ENCODE results near the gene ZNF710. TPM values are rescaled to one million over a fixed set of nuclear protein-coding genes. Genes with fewer than 3 reads are reported as not detected.
A peak's percentile ranks its signal among the peaks of the same experiment; 100 is the strongest.
"Not testable (repeated sequence)": the region's sequence is repeated elsewhere in the genome, so short reads cannot be mapped to it uniquely, and the experiment has no call there.

ZNF710 gene
- polyA plus RNA-seq, 3 donors: 14.2 to 22.6 (median 18.8) TPM

- DNase-seq (ENCODE audit: extremely low read depth in 1 of 11, low read depth in 9 of 11, low spot score in 4 of 11): no peak
Measured at GRCh38 chr15:90106522-90107117, 105.5 kb downstream of the ZNF710 start.

GRCh38 chr15:90108038-90108437 lies 106.9 kb downstream of the ZNF710 start:
- DNase-seq (ENCODE audit: extremely low read depth in 1 of 11, low read depth in 9 of 11, low spot score in 4 of 11): not testable (repeated sequence)

- not testable (repeated sequence) for DNase-seq (ENCODE audit: extremely low read depth in 1 of 11, low read depth in 9 of 11, low spot score in 4 of 11)
Measured at GRCh38 chr15:90109163-90109751, 108.1 kb downstream of the ZNF710 start.

- DNase-seq (ENCODE audit: extremely low read depth in 1 of 11, low read depth in 9 of 11, low spot score in 4 of 11): no peak
Measured at GRCh38 chr15:90113166-90113565, 112.0 kb downstream of the ZNF710 start.

- DNase-seq (ENCODE audit: extremely low read depth in 1 of 11, low read depth in 9 of 11, low spot score in 4 of 11): no peak
Measured at GRCh38 chr15:90114451-90114901, 113.4 kb downstream of the ZNF710 start.

GRCh38 chr15:90115783-90116182 lies 114.7 kb downstream of the ZNF710 start:
- DNase-seq (ENCODE audit: extremely low read depth in 1 of 11, low read depth in 9 of 11, low spot score in 4 of 11): no peak

- no peak for DNase-seq (ENCODE audit: extremely low read depth in 1 of 11, low read depth in 9 of 11, low spot score in 4 of 11)
Measured at GRCh38 chr15:90119367-90119766, 118.2 kb downstream of the ZNF710 start.

GRCh38 chr15:90121086-90121485 lies 120.0 kb downstream of the ZNF710 start:
- no peak for DNase-seq (ENCODE audit: extremely low read depth in 1 of 11, low read depth in 9 of 11, low spot score in 4 of 11)

GRCh38 chr15:90124507-90124906 lies 123.4 kb downstream of the ZNF710 start:
- DNase-seq (ENCODE audit: extremely low read depth in 1 of 11, low read depth in 9 of 11, low spot score in 4 of 11): no peak

- no peak for DNase-seq (ENCODE audit: extremely low read depth in 1 of 11, low read depth in 9 of 11, low spot score in 4 of 11)
Measured at GRCh38 chr15:90126022-90126421, 124.9 kb downstream of the ZNF710 start.

GRCh38 chr15:90126596-90127435 lies 125.7 kb downstream of the ZNF710 start:
- DNase-seq (ENCODE audit: extremely low read depth in 1 of 11, low read depth in 9 of 11, low spot score in 4 of 11): peak in 3 of 11 donors; percentile 12 to 52 (median 34)

GRCh38 chr15:90130291-90130690 lies 129.2 kb downstream of the ZNF710 start:
- DNase-seq (ENCODE audit: extremely low read depth in 1 of 11, low read depth in 9 of 11, low spot score in 4 of 11): no peak

Other genes with a start within 250 kb of the ZNF710 start
- gene MESP2, start 225.0 kb upstream of the ZNF710 start, polyA plus RNA-seq (ENCODE audit: insufficient read length in 3 of 3): under 1 TPM; 0.30 to 0.44 (median 0.42) TPM
- gene ANPEP, start 186.5 kb upstream of the ZNF710 start, polyA plus RNA-seq (ENCODE audit: insufficient read length in 3 of 3): 100 to 1,000 TPM; 104 to 119 (median 117) TPM
- gene AP3S2, start 107.3 kb upstream of the ZNF710 start, polyA plus RNA-seq (ENCODE audit: insufficient read length in 3 of 3): 10 to 100 TPM; 39.2 to 60.0 (median 44.0) TPM
- gene ARPIN, start 88.4 kb upstream of the ZNF710 start, polyA plus RNA-seq (ENCODE audit: insufficient read length in 3 of 3): 10 to 100 TPM; 28.2 to 30.3 (median 28.9) TPM
- gene IDH2, start 101.1 kb downstream of the ZNF710 start, polyA plus RNA-seq (ENCODE audit: insufficient read length in 3 of 3): 100 to 1,000 TPM; 175 to 241 (median 184) TPM
- gene SEMA4B, start 200.0 kb downstream of the ZNF710 start, polyA plus RNA-seq (ENCODE audit: insufficient read length in 3 of 3): 10 to 100 TPM; 32.0 to 46.5 (median 44.4) TPM
- gene CIB1, start 232.6 kb downstream of the ZNF710 start, polyA plus RNA-seq (ENCODE audit: insufficient read length in 3 of 3): 10 to 100 TPM; 49.7 to 57.0 (median 55.4) TPM
- 1 to 10 TPM; 3.5 to 5.3 (median 4.5) TPM for gene GDPGP1, start 232.9 kb downstream of the ZNF710 start, polyA plus RNA-seq (ENCODE audit: insufficient read length in 3 of 3)
- under 1 TPM in 2 of 3 donors, not detected in 1; 0.20 to 0.80 TPM for gene TTLL13, start 248.2 kb downstream of the ZNF710 start, polyA plus RNA-seq (ENCODE audit: insufficient read length in 3 of 3)

Data from renal cortex interstitium (tissue), 11 donors.